NB4 (cell line): ENCODE results near the gene RASGRP2.

ENCODE experiments used
- CTCF ChIP-seq: IDR thresholded peaks from one replicate; pipeline ENCODE4 v1.5.1; 2012; ENCODE audit warnings: low read depth, low read length
- POLR2A ChIP-seq: IDR thresholded peaks from 2 replicates; pipeline ENCODE4 v1.6.1; 2011; ENCODE audit warnings: mild to moderate bottlenecking; ENCODE audit not compliant: insufficient read length; ENCODE audit errors: extremely low read depth

- TF ChIP-seq CTCF (no peak), POLR2A (no peak)
Measured at GRCh38 chr11:64694821-64695365, 49.0 kb downstream of the RASGRP2 start.
